Measurements from ENCODE around the gene OR1S2.

DNA sequence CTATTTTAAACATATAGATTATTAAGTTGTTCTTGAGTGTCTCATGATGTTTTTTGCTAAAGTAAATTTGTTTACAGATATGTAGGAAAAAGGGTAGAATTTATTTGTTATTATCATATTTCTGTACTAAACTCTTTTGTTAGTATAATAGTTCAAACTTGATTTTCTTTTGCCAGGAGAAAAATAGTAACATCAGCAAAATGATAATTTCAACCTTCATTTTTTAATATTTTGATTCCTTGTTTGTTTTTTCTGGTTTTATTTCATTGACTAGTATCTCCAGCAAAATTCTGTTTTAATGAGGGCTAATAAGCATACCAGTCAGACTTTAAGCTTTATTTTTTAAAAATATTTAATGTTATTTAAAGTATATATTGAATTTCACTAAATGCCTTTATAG lies 12.5 kb upstream of the OR1S2 start:
- TF ChIP-seq CTCF (IDR thresholded peaks at IDR 0.05; ENCODE audit: low read depth, low read length): no peak
- no peak for TF ChIP-seq POLR2A (IDR thresholded peaks at IDR 0.05; ENCODE audit: extremely low read depth, insufficient read length)
- no peak for TF ChIP-seq MYC (IDR thresholded peaks at IDR 0.05; ENCODE audit: low read depth, low read length)

All from NB4 (cell line).